K562 (cell line): ENCODE data around the gene IFT52. TPM values are rescaled to one million over a fixed set of nuclear protein-coding genes. Genes with fewer than 3 reads are reported as not detected.

ENCODE experiments used
- ARID4B ChIP-seq: sonication (generic); formaldehyde crosslinking; IDR thresholded peaks from 2 replicates; pipeline ENCODE4 v1.8.0; 2022; ENCODE audit warnings: mild to moderate bottlenecking, missing genetic modification reagents
- CC2D1A ChIP-seq: fragments of 450-650 bp; IDR thresholded peaks from 2 replicates; pipeline ENCODE4 v1.6.1; 2017; ENCODE audit warnings: mild to moderate bottlenecking
- CCAR2 ChIP-seq: fragments of 200-400 bp; formaldehyde crosslinking; IDR thresholded peaks from 2 replicates; pipeline ENCODE4 v1.6.1; 2017; ENCODE audit warnings: mild to moderate bottlenecking, low read depth, low read length
- CSDE1 ChIP-seq, 2 experiments: fragments of 450-650 bp; IDR thresholded peaks; 2 replicates each; pipeline ENCODE4 v1.6.1; 2016; ENCODE audit warnings: mild to moderate bottlenecking in 1 of 2
- HDAC1 ChIP-seq, 2 experiments: fragments of 450-650 bp; IDR thresholded peaks; 2 replicates each; pipeline ENCODE4 v1.6.1; 2016 to 2017; ENCODE audit warnings: inconsistent platforms in 1 of 2, mild to moderate bottlenecking in 1 of 2, moderate library complexity in 1 of 2
- KHSRP ChIP-seq: fragments of 450-650 bp; IDR thresholded peaks from 2 replicates; pipeline ENCODE4 v1.6.1; 2017
- NR4A1 ChIP-seq, 2 experiments: fragments of 250-450 bp in 1 of 2; fragments of 450-650 bp in 1 of 2; sonication (Bioruptor Pico) in 1 of 2; IDR thresholded peaks; 2 replicates each; pipeline versions ENCODE4 v1.4.0 to v1.6.1; 2016 to 2020; ENCODE audit warnings: mild to moderate bottlenecking in 2 of 2, missing compliant biosample characterization in 1 of 2, missing genetic modification characterization in 1 of 2, moderate library complexity in 1 of 2
- RBM17 ChIP-seq: fragments of 200-400 bp; formaldehyde crosslinking; IDR thresholded peaks from 2 replicates; pipeline ENCODE4 v1.6.1; 2017; ENCODE audit warnings: low read depth, mild to moderate bottlenecking, low read length, borderline replicate concordance
- RBM22 ChIP-seq: fragments of 200-400 bp; formaldehyde crosslinking; IDR thresholded peaks from 2 replicates; pipeline ENCODE4 v1.6.1; 2018; ENCODE audit warnings: low read length, low read depth; ENCODE audit not compliant: poor library complexity, severe bottlenecking
- REST ChIP-seq, 2 experiments: fragments of 450-650 bp; formaldehyde crosslinking in 1 of 2; IDR thresholded peaks; 2 replicates each; pipeline versions ENCODE4 v1.4.0 to v1.6.1; 2014 to 2020; ENCODE audit warnings: mild to moderate bottlenecking in 2 of 2, borderline replicate concordance in 1 of 2, low read depth in 1 of 2
- SNRNP70 ChIP-seq: fragments of 200-400 bp; formaldehyde crosslinking; optimal IDR thresholded peaks from 2 replicates; pipeline ENCODE3; 2017; ENCODE audit warnings: low read depth, low read length
- TAF15 ChIP-seq: fragments of 200-400 bp; formaldehyde crosslinking; IDR thresholded peaks from 2 replicates; pipeline ENCODE4 v1.6.1; 2017; ENCODE audit warnings: mild to moderate bottlenecking, low read depth, low read length, moderate library complexity
- ZFP30 ChIP-seq: fragments of 250-450 bp; sonication (Bioruptor Pico); IDR thresholded peaks from 2 replicates; pipeline ENCODE4 v1.8.0; 2022; ENCODE audit warnings: moderate library complexity, mild to moderate bottlenecking, inconsistent platforms, borderline replicate concordance
- ZNF707 ChIP-seq: fragments of 250-450 bp; sonication (Bioruptor Pico); conservative IDR thresholded peaks from 2 replicates; pipeline ENCODE4 v1.8.0; 2022; ENCODE audit warnings: inconsistent platforms, mild to moderate bottlenecking, moderate library complexity
- polyA plus RNA-seq, 8 experiments: library from polyadenylated mRNA; depleted of rRNA in 4 of 8; stranded (reverse) in 5 of 8; unstranded in 3 of 8; fragments of >200 nt; fragmentation: Nextera tagmentation in 2 of 8; fragmentation: Illumina TruSeq in 1 of 8; extraction: Ambion mirVana in 2 of 8; extraction: Trizol in 1 of 8; gene quantifications; 2 replicates each; pipeline versions ENCODE4 v1.2.1 to v1.2.3, GENCODE V29; 2011 to 2014; ENCODE audit warnings: inconsistent platforms in 1 of 8, missing spikeins in 1 of 8
- total RNA-seq, 7 experiments: library from RNA; depleted of rRNA in 6 of 7; stranded (reverse); fragments of >200 nt in 6 of 7; fragmentation: Illumina TruSeq in 2 of 7; extraction: Trizol in 2 of 7; gene quantifications; 2 replicates each; pipeline versions ENCODE4 v1.2.1 to v1.2.3, GENCODE V29; 2011 to 2021; ENCODE audit warnings: low replicate concordance in 1 of 7

The IFT52 gene
- total and polyA plus RNA-seq, 9 of the 15 experiments (the other 6 are each of a cell fraction or from before 2014, with no cell fraction given) = 11.0 to 31.4 (median 20.4) TPM

GRCh38 chr20:43590392-43591303 is at the start of gene IFT52 (continued):
- no peak for TF ChIP-seq REST (IDR thresholded peaks at IDR 0.05; ENCODE audit: borderline replicate concordance)
- TF ChIP-seq REST (CRISPR knock-in tag; IDR thresholded peaks at IDR 0.05; ENCODE audit: low read depth) = no peak
- TF ChIP-seq RBM17 = no peak
- no peak for TF ChIP-seq RBM22
- peak in 1 of 2 experiments; percentile 77; a peak in 2 of 4 replicates for TF ChIP-seq HDAC1 (IDR thresholded peaks at IDR 0.05)
- no peak for TF ChIP-seq NR4A1 (CRISPR knock-in tag; IDR thresholded peaks at IDR 0.05)
- TF ChIP-seq NR4A1 (tag; IDR thresholded peaks at IDR 0.05) = no peak
- TF ChIP-seq ZNF707 (CRISPR knock-in tag) = no peak
- no peak for TF ChIP-seq SNRNP70
- 0 out of 2 replicates have a peak, but pooled peaks have one; percentile 30 for TF ChIP-seq KHSRP
- TF ChIP-seq TAF15 = no peak
- no peak for TF ChIP-seq ZFP30
- TF ChIP-seq CSDE1 (IDR thresholded peaks at IDR 0.05) = 0 out of 4 replicates have a peak, but pooled peaks of 1 of the 2 experiments have one; percentile 34
- no peak for TF ChIP-seq CCAR2
- TF ChIP-seq CC2D1A = no peak
- peak; percentile 55; the same call in 1 of the 2 replicates for TF ChIP-seq ARID4B (CRISPR knock-in tag)
